Measurements from ENCODE around the gene FAM114A1.
A peak's percentile ranks its signal among the peaks of the same experiment; 100 is the strongest.

The FAM114A1 gene

GRCh38 chr4:38898245-38898644, 30.6 kb downstream of the FAM114A1 start:
- no peak for TF ChIP-seq CTCF (IDR thresholded peaks at IDR 0.05; ENCODE audit: borderline replicate concordance, insufficient read depth, low read depth, low read length)
- H3K4me3 ChIP-seq (ENCODE audit: low read depth, low read length) = no peak overlapping the region

GRCh38 chr4:38902221-38902620, 34.6 kb downstream of the FAM114A1 start:
- TF ChIP-seq CTCF (IDR thresholded peaks at IDR 0.05; ENCODE audit: borderline replicate concordance, insufficient read depth, low read depth, low read length) = no peak
- no peak overlapping the region for H3K4me3 ChIP-seq (ENCODE audit: low read depth, low read length)

- TF ChIP-seq CTCF (IDR thresholded peaks at IDR 0.05; ENCODE audit: borderline replicate concordance, insufficient read depth, low read depth, low read length) = 0 out of 2 replicates have a peak, but pooled peaks have one; percentile 10
Measured at GRCh38 chr4:38902695-38903094, 35.1 kb downstream of the FAM114A1 start.

GRCh38 chr4:38904090-38904666, 36.6 kb downstream of the FAM114A1 start:
- no peak overlapping the region for H3K4me3 ChIP-seq (ENCODE audit: low read depth, low read length)
- no peak for TF ChIP-seq CTCF (IDR thresholded peaks at IDR 0.05; ENCODE audit: borderline replicate concordance, insufficient read depth, low read depth, low read length)

More at GRCh38 chr4:38902695-38903094, 35.1 kb downstream of the FAM114A1 start:
- H3K4me3 ChIP-seq (ENCODE audit: low read depth, low read length) = no peak overlapping the region

GRCh38 chr4:38904682-38905081, 37.1 kb downstream of the FAM114A1 start:
- no peak for TF ChIP-seq CTCF (IDR thresholded peaks at IDR 0.05; ENCODE audit: borderline replicate concordance, insufficient read depth, low read depth, low read length)
- H3K4me3 ChIP-seq (ENCODE audit: low read depth, low read length) = no peak overlapping the region

GRCh38 chr4:38905652-38906385, 38.2 kb downstream of the FAM114A1 start:
- no peak for TF ChIP-seq CTCF (IDR thresholded peaks at IDR 0.05; ENCODE audit: borderline replicate concordance, insufficient read depth, low read depth, low read length)
- no peak overlapping the region for H3K4me3 ChIP-seq (ENCODE audit: low read depth, low read length)
